Common myeloid progenitor, CD34-positive (primary cell): ENCODE results near the gene SRSF12.

Experiments used
- CTCF ChIA-PET: fragments of 350-600 bp; sonication (Branson Sonifier 250); formaldehyde crosslinking; loops from one replicate; lab custom pipeline; 2021; ENCODE audit warnings: antibody characterized with exemption; lab: Charles Lee
- POLR2A ChIA-PET: fragments of 350-600 bp; sonication (Branson Sonifier 250); formaldehyde crosslinking; loops from one replicate; lab custom pipeline; 2021; ENCODE audit warnings: antibody characterized with exemption; lab: Charles Lee
- DNase-seq, 3 donors: peaks; one replicate each; pipeline versions ENCODE4 v3.0.0 to v3.0.0-alpha.2; 2013
- H3K27ac ChIP-seq, 2 experiments: 1 replicate in 1 of 2; 2 replicates in 1 of 2; pipeline ENCODE4 v1.7.0; 2013; ENCODE audit warnings: inconsistent platforms in 2 of 2, low read length in 2 of 2, mild to moderate bottlenecking in 2 of 2, low read depth in 1 of 2, moderate library complexity in 1 of 2; ENCODE audit not compliant: severe bottlenecking in 2 of 2, insufficient read depth in 1 of 2, poor library complexity in 1 of 2
- H3K27me3 ChIP-seq, 5 experiments: replicated peaks in 2 of 5; 1 replicate in 3 of 5; 2 replicates in 2 of 5; pipeline versions ENCODE4 v1.6.1 to v1.7.0; 2013; ENCODE audit warnings: low read length in 4 of 5, mild to moderate bottlenecking in 2 of 5, moderate library complexity in 2 of 5, inconsistent platforms in 1 of 5; ENCODE audit not compliant: insufficient read depth in 5 of 5, control insufficient read depth in 4 of 5
- H3K36me3 ChIP-seq, 4 experiments: 1 replicate in 2 of 4; 2 replicates in 2 of 4; pipeline versions ENCODE4 v1.6.1 to v1.7.0; 2013; ENCODE audit warnings: low read length in 3 of 4, control low read depth in 1 of 4, mild to moderate bottlenecking in 1 of 4; ENCODE audit not compliant: control insufficient read depth in 4 of 4, insufficient read depth in 4 of 4
- H3K4me1 ChIP-seq, 4 experiments: 1 replicate in 3 of 4; 2 replicates in 1 of 4; pipeline versions ENCODE4 v1.6.1 to v1.7.1; 2013; ENCODE audit warnings: low read length in 3 of 4, mild to moderate bottlenecking in 3 of 4, control low read depth in 1 of 4, inconsistent platforms in 1 of 4, moderate library complexity in 1 of 4; ENCODE audit not compliant: control insufficient read depth in 4 of 4, insufficient read depth in 4 of 4; ENCODE audit errors: control extremely low read depth in 1 of 4
- H3K4me3 ChIP-seq, 7 experiments: 1 replicate in 4 of 7; 2 replicates in 3 of 7; pipeline versions ENCODE4 v1.5.1 to v1.7.0; 2013; ENCODE audit warnings: mild to moderate bottlenecking in 7 of 7, low read length in 6 of 7, moderate library complexity in 6 of 7, inconsistent platforms in 2 of 7, low read depth in 2 of 7, control low read depth in 1 of 7; ENCODE audit not compliant: insufficient read depth in 4 of 7, control insufficient read depth in 1 of 7; ENCODE audit errors: extremely low read depth in 1 of 7
- H3K9me3 ChIP-seq, 5 experiments: 1 replicate in 4 of 5; 2 replicates in 1 of 5; pipeline versions ENCODE4 v1.6.1 to v1.7.1; 2013; ENCODE audit warnings: low read length in 4 of 5, mild to moderate bottlenecking in 2 of 5, inconsistent platforms in 1 of 5, low read depth in 1 of 5, moderate library complexity in 1 of 5; ENCODE audit not compliant: control insufficient read depth in 4 of 5, insufficient read depth in 2 of 5; ENCODE audit errors: control extremely low read depth in 1 of 5
- WGBS: methylation state at CpG from one replicate; pipeline ENCODE4 v1.1.5; 2013; ENCODE audit not compliant: insufficient coverage; 5-methylcytosine and 5-hydroxymethylcytosine counted together

Gene SRSF12

DNA sequence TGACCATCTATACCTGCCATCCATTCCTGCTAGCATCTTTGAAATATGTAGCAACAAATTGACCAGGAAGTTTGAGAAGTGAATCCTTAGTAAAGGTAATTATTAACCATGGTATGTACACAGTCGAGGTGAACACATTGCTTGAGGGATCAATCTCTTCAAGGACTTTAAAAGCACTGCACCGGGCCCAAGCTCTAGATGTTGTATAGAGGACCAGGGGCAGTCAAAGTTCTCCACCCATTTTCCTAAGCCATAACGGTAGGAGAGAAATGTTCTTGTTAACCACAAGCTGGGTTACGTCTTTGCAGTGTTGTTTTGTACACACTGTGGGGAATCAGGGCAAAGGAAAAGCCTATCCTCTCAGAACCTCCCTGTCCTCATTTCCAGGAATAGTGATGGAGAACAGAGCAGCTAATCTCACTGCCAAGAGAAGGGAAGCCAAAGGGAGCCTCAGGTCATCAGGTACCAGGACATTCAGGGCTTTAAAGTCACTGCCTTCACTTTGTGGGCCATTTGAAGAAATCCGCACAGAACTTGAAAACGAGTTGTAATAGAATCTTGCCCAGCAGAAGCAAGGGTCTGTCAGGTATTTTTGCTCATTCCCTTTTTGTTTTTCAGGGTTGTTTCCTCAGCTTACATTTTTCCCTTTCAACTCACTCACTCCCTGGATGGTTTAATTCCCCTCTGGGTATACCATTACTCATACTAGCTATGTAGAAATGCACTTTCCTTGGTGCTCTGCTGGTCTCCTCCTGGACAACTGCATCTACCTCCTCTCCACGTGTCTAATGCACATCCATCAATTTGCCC is 22.7 kb upstream of the SRSF12 start:
- POLR2A ChIA-PET, result interaction anchor here (0.6 kb wide), 2 partner anchors 8 to 58 kb away, joined by 3 to 5 read pairs; no protein-coding TSS in a partner anchor
- Histone ChIP-seq H3K9me3 (no peaks in the 10 kb centered on the region), H3K4me3 (no peak overlapping the region), H3K27me3 (no peaks in the 10 kb centered on the region), H3K4me1 (peaks cover under 1 to 12% (median 7%) of the 10 kb centered on the region in 4 experiments), H3K27ac (no peak overlapping the region), H3K36me3 (no peaks in the 10 kb centered on the region)
- CTCF ChIA-PET, result interaction anchor here (1.3 to 7.8 kb wide), 4 partner anchors 9 to 99 kb away, joined by 3 to 36 read pairs (median 6); no protein-coding TSS in a partner anchor
- 89% methylated on average over 5 of the region's 7 CpGs for WGBS
- no peak for DNase-seq

DNA sequence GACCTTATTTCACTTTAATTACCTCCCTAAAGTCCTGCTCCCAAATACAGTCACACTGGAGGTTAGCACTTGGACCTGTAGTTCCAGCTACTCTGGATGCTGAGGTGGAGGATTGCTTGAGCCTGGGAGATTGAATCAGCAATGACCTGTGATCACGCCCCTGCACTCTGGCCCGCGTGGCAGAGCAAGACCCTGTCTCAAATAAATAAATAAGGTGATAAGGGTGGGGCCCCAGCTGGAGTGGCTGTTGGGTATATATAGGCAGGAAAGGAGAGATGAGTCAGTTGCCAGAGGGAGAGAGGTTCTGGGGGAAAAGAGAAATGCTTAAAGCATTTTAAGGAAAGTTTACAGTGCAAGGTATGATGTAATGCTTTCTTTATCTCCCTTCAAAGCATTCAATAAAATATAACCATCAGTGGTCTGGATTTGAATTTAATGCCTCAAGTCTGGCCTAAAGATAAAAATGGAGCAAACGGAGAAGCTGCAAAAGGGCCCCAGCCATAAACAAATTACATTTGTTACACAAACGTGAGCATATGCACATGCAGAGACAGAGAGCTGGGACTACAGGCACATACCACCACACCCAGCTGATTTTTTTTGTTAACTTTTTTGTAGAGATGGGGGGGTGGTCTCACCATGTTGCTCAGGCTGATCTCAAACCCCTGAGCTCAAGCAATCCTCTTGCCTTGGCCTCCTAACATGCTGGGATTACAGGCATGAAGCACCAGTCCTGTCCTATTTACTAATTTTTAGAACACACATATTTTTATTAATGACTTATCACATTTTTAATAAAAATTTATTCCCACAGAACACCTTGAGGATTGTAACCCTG is 21.9 kb upstream of the SRSF12 start:
- no peak for DNase-seq
- Histone ChIP-seq H3K4me1 (peaks cover 0 to 7% (median 3%) of the 10 kb centered on the region in 4 experiments), H3K9me3 (no peaks in the 10 kb centered on the region), H3K4me3 (no peak overlapping the region), H3K27me3 (no peaks in the 10 kb centered on the region), H3K36me3 (no peaks in the 10 kb centered on the region), H3K27ac (no peak overlapping the region)
- ChIA-PET POLR2A (interaction anchor here (0.6 kb wide), 1 partner anchor 58 kb away, joined by 3 read pairs; no protein-coding TSS in a partner anchor), CTCF (interaction anchor here (0.6 to 7.8 kb wide), 5 partner anchors 8 to 100 kb away, joined by 4 to 36 read pairs (median 5); no protein-coding TSS in a partner anchor)
- WGBS, result 100% methylated on average over 3 of the region's 5 CpGs

DNA sequence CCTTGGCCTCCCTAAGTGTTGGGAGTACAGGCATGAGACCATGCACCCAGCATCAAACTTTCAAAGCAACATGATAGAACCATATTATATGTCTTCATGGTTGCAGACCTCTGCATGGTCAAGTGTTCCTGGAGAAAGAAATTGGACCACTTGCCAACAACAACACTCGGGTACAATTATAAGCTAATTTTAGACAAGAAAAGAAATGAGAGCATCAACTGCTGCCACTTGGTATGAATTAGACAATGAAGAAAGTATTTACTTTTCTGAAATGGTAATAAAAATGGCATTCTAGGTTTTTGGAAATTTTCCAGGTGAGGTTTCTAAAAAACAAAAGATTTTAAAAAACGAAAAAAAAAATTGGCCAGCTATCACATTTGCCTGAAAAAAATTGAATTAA is 20.3 kb upstream of the SRSF12 start:
- no peaks in the 10 kb centered on the region for H3K4me1 ChIP-seq
- ChIA-PET CTCF (interaction anchor here (1.1 to 1.9 kb wide), 3 partner anchors 28 to 155 kb away, joined by 3 to 5 read pairs (median 4); no protein-coding TSS in a partner anchor), POLR2A (interaction anchor here (0.6 kb wide), 1 partner anchor 56 kb away, joined by 8 read pairs; no protein-coding TSS in a partner anchor)
- 100% methylated on average over 2 of the region's 2 CpGs for WGBS
- no peaks in the 10 kb centered on the region for H3K9me3 ChIP-seq
- no peak overlapping the region for H3K4me3 ChIP-seq
- H3K36me3 ChIP-seq, result no peaks in the 10 kb centered on the region
- no peaks in the 10 kb centered on the region for H3K27me3 ChIP-seq
- H3K27ac ChIP-seq, result no peak overlapping the region
- no peak for DNase-seq

DNA sequence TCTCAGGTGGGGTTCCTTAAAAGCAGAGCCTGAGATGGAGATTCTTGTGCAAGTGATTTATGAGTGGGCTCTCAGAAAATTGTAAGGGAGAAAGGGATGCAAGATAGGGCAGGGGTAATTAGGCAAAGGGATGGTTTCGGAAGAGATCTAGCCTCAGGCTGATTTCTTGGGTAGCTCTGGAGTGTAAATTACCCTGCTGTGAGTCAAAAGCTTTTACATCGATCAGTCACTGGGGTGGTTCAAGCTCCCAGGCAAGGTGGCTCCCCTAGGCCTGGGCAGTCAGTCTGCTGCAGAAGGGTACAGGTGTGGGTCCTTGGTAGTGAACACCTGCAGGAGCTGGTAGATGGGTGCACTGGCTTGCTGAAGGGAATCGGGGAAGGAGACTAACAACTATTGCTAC is 16.9 kb upstream of the SRSF12 start:
- Histone ChIP-seq H3K36me3 (no peaks in the 10 kb centered on the region), H3K9me3 (no peaks in the 10 kb centered on the region), H3K4me1 (no peaks in the 10 kb centered on the region), H3K4me3 (no peak overlapping the region), H3K27ac (no peak overlapping the region), H3K27me3 (no peaks in the 10 kb centered on the region)
- 100% methylated on average over 2 of the region's 3 CpGs for WGBS
- ChIA-PET CTCF (interaction anchor here (1.6 to 2.1 kb wide), 2 partner anchors 9 to 232 kb away, joined by 5 to 8 read pairs; no protein-coding TSS in a partner anchor), POLR2A (no interaction called here)
- DNase-seq, result no peak

DNA sequence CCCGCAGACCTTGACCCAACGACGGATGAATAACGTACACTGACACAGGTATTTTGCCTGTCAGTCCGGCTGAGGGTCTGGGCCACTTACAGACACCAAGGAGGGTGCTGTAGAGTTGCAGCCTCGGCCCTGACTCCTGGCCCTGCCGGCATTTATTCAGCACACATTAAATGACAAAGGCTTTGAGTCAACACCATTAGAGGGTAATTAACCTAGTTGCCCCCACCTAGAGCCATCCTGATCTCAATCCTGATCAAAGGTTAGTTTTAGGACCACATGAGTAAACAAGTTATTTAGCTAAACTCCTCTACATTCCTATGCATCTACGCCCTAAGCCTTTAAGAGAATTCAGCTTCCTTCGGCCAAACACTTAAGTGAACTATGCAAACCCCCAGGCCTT is 16.1 kb upstream of the SRSF12 start:
- H3K4me1 ChIP-seq, result no peaks in the 10 kb centered on the region
- 98% methylated on average over 9 of the region's 9 CpGs for WGBS
- POLR2A ChIA-PET, result no interaction called here
- no peak for DNase-seq
- peaks cover 0 to 3% (median 2%) of the 10 kb centered on the region in 5 experiments for H3K9me3 ChIP-seq
- H3K27me3 ChIP-seq, result no peaks in the 10 kb centered on the region
- no peak overlapping the region for H3K4me3 ChIP-seq
- no peaks in the 10 kb centered on the region for H3K36me3 ChIP-seq
- CTCF ChIA-PET, result interaction anchor here (1.2 to 2.1 kb wide), 3 partner anchors 10 to 233 kb away, joined by 3 to 8 read pairs (median 5); no protein-coding TSS in a partner anchor
- no peak overlapping the region for H3K27ac ChIP-seq

DNA sequence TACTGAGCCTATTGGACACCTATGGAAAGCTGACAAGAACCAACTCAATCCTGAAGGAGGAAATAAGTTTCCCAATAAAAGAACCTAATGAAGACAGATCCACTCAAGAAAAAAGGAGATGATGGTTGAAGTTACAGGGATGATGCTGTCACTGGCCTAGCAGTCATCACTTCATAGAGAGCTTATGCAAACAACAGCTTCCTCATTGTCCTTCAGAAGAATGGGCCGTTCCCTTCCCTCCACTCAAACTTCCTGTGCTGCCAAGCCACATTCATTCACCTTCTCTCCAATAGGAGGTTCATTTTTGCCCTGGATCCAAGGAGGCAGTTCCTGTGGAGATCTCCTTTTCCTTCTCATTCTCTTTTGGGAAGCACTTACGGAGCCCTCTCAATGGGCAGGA is 14.2 kb upstream of the SRSF12 start:
- no peaks in the 10 kb centered on the region for H3K4me1 ChIP-seq
- 38% methylated on average over 1 of the region's 2 CpGs for WGBS
- H3K27me3 ChIP-seq, result no peaks in the 10 kb centered on the region
- CTCF ChIA-PET, result interaction anchor here (0.7 to 1.9 kb wide), 4 partner anchors 8 to 145 kb away, joined by 3 to 7 read pairs (median 3); no protein-coding TSS in a partner anchor
- no peak for DNase-seq
- H3K4me3 ChIP-seq, result no peak overlapping the region
- POLR2A ChIA-PET, result interaction anchor here (0.7 to 1.2 kb wide), 2 partner anchors 9 to 14 kb away, joined by 3 to 5 read pairs; partner anchors contain the start of gene PM20D2
- H3K36me3 ChIP-seq, result no peaks in the 10 kb centered on the region
- H3K9me3 ChIP-seq, result peaks cover 0 to 12% (median 8%) of the 10 kb centered on the region in 5 experiments
- H3K27ac ChIP-seq, result no peak overlapping the region
